ENCODE results near the gene BRF1. TPM values are rescaled to one million over a fixed set of nuclear protein-coding genes. Genes with fewer than 3 reads are reported as not detected.

The BRF1 gene
- total and polyA plus RNA-seq, 2 donors, result 14.7 to 29.8 TPM

- Histone ChIP-seq H3K36me3 (ENCODE audit: control insufficient read depth in 2 of 2, insufficient read depth in 2 of 2, low read length in 1 of 2) (peaks cover 3 to 10% of the 10 kb centered on the region in 2 donors), H3K9me3 (ENCODE audit: control insufficient read depth in 2 of 2, insufficient read depth in 1 of 2, low read length in 1 of 2) (no peaks in the 10 kb centered on the region), H3K4me1 (ENCODE audit: control insufficient read depth in 2 of 2, insufficient read depth in 2 of 2, low read length in 2 of 2) (peaks cover 0 to 14% of the 10 kb centered on the region in 2 donors), H3K4me3 (ENCODE audit: low read length in 2 of 2) (no peak overlapping the region), H3K27ac (ENCODE audit: low read depth in 1 of 2, low read length in 1 of 2) (no peak overlapping the region), H3K27me3 (ENCODE audit: control insufficient read depth in 2 of 2, insufficient read depth in 1 of 2, low read length in 1 of 2) (peaks cover 19 to 44% of the 10 kb centered on the region in 2 donors)
- DNase-seq (ENCODE audit: low read depth in 6 of 9, low spot score in 9 of 9), result no peak
- 77% methylated on average over 21 of the region's 21 CpGs for WGBS
Measured at GRCh38 chr14:105204931-105205672, 95.7 kb downstream of the BRF1 start.

- no peak overlapping the region for H3K27ac ChIP-seq (ENCODE audit: low read depth in 1 of 2, low read length in 1 of 2)
- H3K4me3 ChIP-seq (ENCODE audit: low read length in 2 of 2), result no peak overlapping the region
- DNase-seq (ENCODE audit: low read depth in 6 of 9, low spot score in 9 of 9), result no peak
- H3K9me3 ChIP-seq (ENCODE audit: control insufficient read depth in 2 of 2, insufficient read depth in 1 of 2, low read length in 1 of 2), result no peaks in the 10 kb centered on the region
- H3K27me3 ChIP-seq (ENCODE audit: control insufficient read depth in 2 of 2, insufficient read depth in 1 of 2, low read length in 1 of 2), result peaks cover 22 to 51% of the 10 kb centered on the region in 2 donors
- WGBS, result 76% methylated on average over 24 of the region's 24 CpGs
- peaks cover 0 to 14% of the 10 kb centered on the region in 2 donors for H3K4me1 ChIP-seq (ENCODE audit: control insufficient read depth in 2 of 2, insufficient read depth in 2 of 2, low read length in 2 of 2)
- peaks cover 0 to 3% of the 10 kb centered on the region in 2 donors for H3K36me3 ChIP-seq (ENCODE audit: control insufficient read depth in 2 of 2, insufficient read depth in 2 of 2, low read length in 1 of 2)
Measured at GRCh38 chr14:105204206-105204930, 96.4 kb downstream of the BRF1 start.

- H3K4me3 ChIP-seq (ENCODE audit: low read length in 2 of 2), result no peak overlapping the region
- no peak for DNase-seq (ENCODE audit: low read depth in 6 of 9, low spot score in 9 of 9)
- no peak overlapping the region for H3K27ac ChIP-seq (ENCODE audit: low read depth in 1 of 2, low read length in 1 of 2)
- peaks cover 0 to 14% of the 10 kb centered on the region in 2 donors for H3K4me1 ChIP-seq (ENCODE audit: control insufficient read depth in 2 of 2, insufficient read depth in 2 of 2, low read length in 2 of 2)
- peaks cover 28 to 58% of the 10 kb centered on the region in 2 donors for H3K27me3 ChIP-seq (ENCODE audit: control insufficient read depth in 2 of 2, insufficient read depth in 1 of 2, low read length in 1 of 2)
- 82% methylated on average over 6 of the region's 6 CpGs for WGBS
- H3K36me3 ChIP-seq (ENCODE audit: control insufficient read depth in 2 of 2, insufficient read depth in 2 of 2, low read length in 1 of 2), result no peaks in the 10 kb centered on the region
- H3K9me3 ChIP-seq (ENCODE audit: control insufficient read depth in 2 of 2, insufficient read depth in 1 of 2, low read length in 1 of 2), result no peaks in the 10 kb centered on the region
Measured at GRCh38 chr14:105203701-105204100, 97.1 kb downstream of the BRF1 start.

GRCh38 chr14:105203057-105203531, 97.7 kb downstream of the BRF1 start:
- no peak overlapping the region for H3K4me3 ChIP-seq (ENCODE audit: low read length in 2 of 2)
- H3K4me1 ChIP-seq (ENCODE audit: control insufficient read depth in 2 of 2, insufficient read depth in 2 of 2, low read length in 2 of 2), result peaks cover 0 to 14% of the 10 kb centered on the region in 2 donors
- H3K27ac ChIP-seq (ENCODE audit: low read depth in 1 of 2, low read length in 1 of 2), result no peak overlapping the region
- no peaks in the 10 kb centered on the region for H3K9me3 ChIP-seq (ENCODE audit: control insufficient read depth in 2 of 2, insufficient read depth in 1 of 2, low read length in 1 of 2)
- peak in 3 of 9 donors; percentile 26 to 51 (median 39) for DNase-seq (ENCODE audit: low read depth in 6 of 9, low spot score in 9 of 9)
- no peaks in the 10 kb centered on the region for H3K36me3 ChIP-seq (ENCODE audit: control insufficient read depth in 2 of 2, insufficient read depth in 2 of 2, low read length in 1 of 2)
- H3K27me3 ChIP-seq (ENCODE audit: control insufficient read depth in 2 of 2, insufficient read depth in 1 of 2, low read length in 1 of 2), result peaks cover 34 to 64% of the 10 kb centered on the region in 2 donors
- 14% methylated on average over 18 of the region's 18 CpGs for WGBS

- Histone ChIP-seq H3K4me3 (ENCODE audit: low read length in 2 of 2) (no peak overlapping the region), H3K4me1 (ENCODE audit: control insufficient read depth in 2 of 2, insufficient read depth in 2 of 2, low read length in 2 of 2) (peaks cover 0 to 14% of the 10 kb centered on the region in 2 donors), H3K9me3 (ENCODE audit: control insufficient read depth in 2 of 2, insufficient read depth in 1 of 2, low read length in 1 of 2) (no peaks in the 10 kb centered on the region), H3K27me3 (ENCODE audit: control insufficient read depth in 2 of 2, insufficient read depth in 1 of 2, low read length in 1 of 2) (peaks cover 42 to 74% of the 10 kb centered on the region in 2 donors), H3K27ac (ENCODE audit: low read depth in 1 of 2, low read length in 1 of 2) (no peak overlapping the region), H3K36me3 (ENCODE audit: control insufficient read depth in 2 of 2, insufficient read depth in 2 of 2, low read length in 1 of 2) (no peaks in the 10 kb centered on the region)
- WGBS, result 32% methylated on average over 20 of the region's 20 CpGs
- DNase-seq (ENCODE audit: low read depth in 6 of 9, low spot score in 9 of 9), result peak in 1 of 9 donors; percentile 41
Measured at GRCh38 chr14:105201925-105202513, 98.8 kb downstream of the BRF1 start.

GRCh38 chr14:105201156-105201924, 99.5 kb downstream of the BRF1 start:
- Histone ChIP-seq H3K9me3 (ENCODE audit: control insufficient read depth in 2 of 2, insufficient read depth in 1 of 2, low read length in 1 of 2) (no peaks in the 10 kb centered on the region), H3K36me3 (ENCODE audit: control insufficient read depth in 2 of 2, insufficient read depth in 2 of 2, low read length in 1 of 2) (no peaks in the 10 kb centered on the region), H3K27ac (ENCODE audit: low read depth in 1 of 2, low read length in 1 of 2) (no peak overlapping the region), H3K4me1 (ENCODE audit: control insufficient read depth in 2 of 2, insufficient read depth in 2 of 2, low read length in 2 of 2) (peaks cover 0 to 16% of the 10 kb centered on the region in 2 donors), H3K27me3 (ENCODE audit: control insufficient read depth in 2 of 2, insufficient read depth in 1 of 2, low read length in 1 of 2) (peaks cover 49 to 81% of the 10 kb centered on the region in 2 donors), H3K4me3 (ENCODE audit: low read length in 2 of 2) (no peak overlapping the region)
- WGBS, result 36% methylated on average over 28 of the region's 28 CpGs
- DNase-seq (ENCODE audit: low read depth in 6 of 9, low spot score in 9 of 9), result no peak

- no peak for DNase-seq (ENCODE audit: low read depth in 6 of 9, low spot score in 9 of 9)
- Histone ChIP-seq H3K36me3 (ENCODE audit: control insufficient read depth in 2 of 2, insufficient read depth in 2 of 2, low read length in 1 of 2) (no peaks in the 10 kb centered on the region), H3K4me1 (ENCODE audit: control insufficient read depth in 2 of 2, insufficient read depth in 2 of 2, low read length in 2 of 2) (peaks cover 0 to 23% of the 10 kb centered on the region in 2 donors), H3K9me3 (ENCODE audit: control insufficient read depth in 2 of 2, insufficient read depth in 1 of 2, low read length in 1 of 2) (no peaks in the 10 kb centered on the region), H3K4me3 (ENCODE audit: low read length in 2 of 2) (no peak overlapping the region), H3K27me3 (ENCODE audit: control insufficient read depth in 2 of 2, insufficient read depth in 1 of 2, low read length in 1 of 2) (peaks cover 54 to 88% of the 10 kb centered on the region in 2 donors), H3K27ac (ENCODE audit: low read depth in 1 of 2, low read length in 1 of 2) (no peak overlapping the region)
- 85% methylated on average over 16 of the region's 16 CpGs for WGBS
Measured at GRCh38 chr14:105200641-105201040, 100.2 kb downstream of the BRF1 start.

- no peak for DNase-seq (ENCODE audit: low read depth in 6 of 9, low spot score in 9 of 9)
- Histone ChIP-seq H3K27me3 (ENCODE audit: control insufficient read depth in 2 of 2, insufficient read depth in 1 of 2, low read length in 1 of 2) (peaks cover 60 to 94% of the 10 kb centered on the region in 2 donors), H3K9me3 (ENCODE audit: control insufficient read depth in 2 of 2, insufficient read depth in 1 of 2, low read length in 1 of 2) (no peaks in the 10 kb centered on the region), H3K4me1 (ENCODE audit: control insufficient read depth in 2 of 2, insufficient read depth in 2 of 2, low read length in 2 of 2) (peaks cover 0 to 28% of the 10 kb centered on the region in 2 donors), H3K36me3 (ENCODE audit: control insufficient read depth in 2 of 2, insufficient read depth in 2 of 2, low read length in 1 of 2) (no peaks in the 10 kb centered on the region), H3K27ac (ENCODE audit: low read depth in 1 of 2, low read length in 1 of 2) (no peak overlapping the region), H3K4me3 (ENCODE audit: low read length in 2 of 2) (no peak overlapping the region)
- 91% methylated on average over 10 of the region's 10 CpGs for WGBS
Measured at GRCh38 chr14:105200074-105200473, 100.7 kb downstream of the BRF1 start.

Data from thymus (tissue), 11 donors.